Measurements from ENCODE around the gene PAPPA. TPM values are rescaled to one million over a fixed set of nuclear protein-coding genes. Genes with fewer than 3 reads are reported as not detected.

Gene PAPPA
- total RNA-seq, 1 experiment from 2014 or later = 0.05 TPM

GRCh38 chr9:116182876-116183275 is 29.3 kb downstream of the PAPPA start:
- H2AFZ ChIP-seq (ENCODE audit: low read depth, low read length, poor library complexity, severe bottlenecking) = no peak overlapping the region
- ATAC-seq (no peak), DNase-seq (ENCODE audit: low read depth, low spot score) (no peak)
- no peaks in the 10 kb centered on the region for H3K4me1 ChIP-seq (ENCODE audit: control insufficient read depth in 1 of 2, insufficient read depth in 2 of 2, low read length in 2 of 2)
- POLR2A ChIA-PET = no interaction called here
- H3K27me3 ChIP-seq (ENCODE audit: insufficient read depth, low read length) = peaks cover 66% of the 10 kb centered on the region
- intact Hi-C loops (cut with micrococcal nuclease) = no loop called here
- no peak overlapping the region for H3K27ac ChIP-seq (ENCODE audit: low read depth, low read length)
- no peaks in the 10 kb centered on the region for H3K9me2 ChIP-seq (ENCODE audit: insufficient read depth)
- H3K9ac ChIP-seq (ENCODE audit: low read length) = no peak overlapping the region
- no peak overlapping the region for H3K4me3 ChIP-seq (replicated peaks in 1 of 2; ENCODE audit: low read depth in 1 of 2, low read length in 2 of 2)
- RAD21 ChIA-PET (ENCODE audit: low non-redundant PET in 1 of 2, low total read pairs in 2 of 2, uncharacterized antibody in 2 of 2, unreplicated experiment in 2 of 2) = no interaction called here
- no peak overlapping the region for H3K4me2 ChIP-seq (ENCODE audit: low read length)
- no peak for TF ChIP-seq SIN3A (IDR thresholded peaks at IDR 0.05; ENCODE audit: low read depth)
- no peak for TF ChIP-seq EZH2 (IDR thresholded peaks at IDR 0.05)
- TF ChIP-seq ZNF274 (IDR thresholded peaks at IDR 0.05; ENCODE audit: low read depth, low read length) = no peak
- no peak for TF ChIP-seq EZH2phosphoT487 (IDR thresholded peaks at IDR 0.05; ENCODE audit: borderline replicate concordance)
- TF ChIP-seq CTCF (IDR thresholded peaks at IDR 0.05 in 2 of 3, conservative IDR thresholded peaks at IDR 0.05 in 1 of 3; ENCODE audit: borderline replicate concordance in 1 of 3, insufficient read depth in 1 of 3, low read depth in 2 of 3, low read length in 2 of 3) = no peak
- TF ChIP-seq REST (IDR thresholded peaks at IDR 0.05; ENCODE audit: low read depth) = no peak
- TF ChIP-seq CEBPB (IDR thresholded peaks at IDR 0.05; ENCODE audit: low read depth) = no peak
- no peak for TF ChIP-seq CBX3 (IDR thresholded peaks at IDR 0.05; ENCODE audit: low read depth)
- no peak for TF ChIP-seq YY1 (IDR thresholded peaks at IDR 0.05; ENCODE audit: extremely low read depth, insufficient replicate concordance, low read depth, low read length)
- TF ChIP-seq FOSL1 (IDR thresholded peaks at IDR 0.05; ENCODE audit: low read depth) = no peak
- H3K9me3 ChIP-seq (ENCODE audit: control insufficient read depth in 1 of 2, insufficient read depth in 1 of 2, low read depth in 1 of 2, low read length in 2 of 2) = no peaks in the 10 kb centered on the region
- no TSS peak for BruUV-seq (replicated peaks)
- H4K20me1 ChIP-seq (ENCODE audit: insufficient read depth) = no peaks in the 10 kb centered on the region
- no peaks in the 10 kb centered on the region for H3K36me3 ChIP-seq (ENCODE audit: control insufficient read depth in 1 of 2, insufficient read depth in 2 of 2, low read length in 2 of 2)
- H3K79me2 ChIP-seq (ENCODE audit: insufficient read depth, low read length) = no peaks in the 10 kb centered on the region
- CTCF ChIA-PET = no interaction called here
